Endodermal cell (in vitro differentiated cells): ENCODE results near the gene LEPR. TPM values are rescaled to one million over a fixed set of nuclear protein-coding genes. Genes with fewer than 3 reads are reported as not detected.
A peak's percentile ranks its signal among the peaks of the same experiment; 100 is the strongest.
"Not testable (repeated sequence)": the region's sequence is repeated elsewhere in the genome, so short reads cannot be mapped to it uniquely, and the experiment has no call there.

ENCODE experiments used
- DNase-seq: peaks from one replicate; pipeline ENCODE4 v3.0.0-alpha.2; 2017
- H3K27ac ChIP-seq: 2 replicates; pipeline ENCODE4 v1.5.1; 2013; ENCODE audit warnings: mild to moderate bottlenecking, low read depth, low read length, moderate library complexity
- H3K27me3 ChIP-seq: 2 replicates; pipeline ENCODE4 v1.6.1; 2013; ENCODE audit warnings: mild to moderate bottlenecking, low read length, moderate library complexity; ENCODE audit not compliant: insufficient read depth, control insufficient read depth, poor library complexity, severe bottlenecking
- H3K36me3 ChIP-seq: 2 replicates; pipeline ENCODE4 v1.7.0; 2013; ENCODE audit warnings: mild to moderate bottlenecking, low read length, moderate library complexity; ENCODE audit not compliant: control insufficient read depth, insufficient read depth
- H3K4me1 ChIP-seq: one replicate; pipeline ENCODE4 v1.7.0; 2013; ENCODE audit warnings: low read length; ENCODE audit not compliant: control insufficient read depth, insufficient read depth
- H3K4me3 ChIP-seq: 2 replicates; pipeline ENCODE4 v1.5.1; 2013; ENCODE audit warnings: mild to moderate bottlenecking, low read length, moderate library complexity
- H3K9ac ChIP-seq: 2 replicates; pipeline ENCODE4 v1.6.1; 2013; ENCODE audit warnings: mild to moderate bottlenecking, low read length, moderate library complexity; ENCODE audit not compliant: poor library complexity, severe bottlenecking; ENCODE audit errors: extremely low read depth
- H3K9me3 ChIP-seq: 2 replicates; pipeline ENCODE4 v1.6.1; 2013; ENCODE audit warnings: mild to moderate bottlenecking, low read length, moderate library complexity; ENCODE audit not compliant: control insufficient read depth
- H3K27ac Mint-ChIP-seq: 2 replicates; pipeline ENCODE4 v1.8.0; 2020; ENCODE audit warnings: mixed read lengths
- H3K27me3 Mint-ChIP-seq: 2 replicates; pipeline ENCODE4 v1.8.0; 2021; ENCODE audit warnings: mild to moderate bottlenecking, mixed read lengths; ENCODE audit not compliant: insufficient read depth
- H3K36me3 Mint-ChIP-seq: 2 replicates; pipeline ENCODE4 v1.8.0; 2020; ENCODE audit warnings: low read depth, mixed read lengths
- H3K4me1 Mint-ChIP-seq: 2 replicates; pipeline ENCODE4 v1.8.0; 2020; ENCODE audit warnings: mixed read lengths
- H3K4me3 Mint-ChIP-seq: 2 replicates; pipeline ENCODE4 v1.8.0; 2020; ENCODE audit warnings: mild to moderate bottlenecking, moderate library complexity, mixed read lengths
- H3K9me3 Mint-ChIP-seq: 2 replicates; pipeline ENCODE4 v1.8.0; 2020; ENCODE audit warnings: mild to moderate bottlenecking, mixed read lengths
- CTCF ChIP-seq: fragments of 200-600 bp; sonication (generic); conservative IDR thresholded peaks from 2 replicates; pipeline ENCODE4 v1.5.0; 2021; ENCODE audit warnings: antibody characterized with exemption, mild to moderate bottlenecking
- WGBS, 2 experiments: methylation state at CpG; one replicate each; pipeline versions ENCODE4 v1.1.5 to v1.1.7; 2013; ENCODE audit warnings: missing lambda C conversion rate in 2 of 2, mixed read lengths in 1 of 2; ENCODE audit not compliant: insufficient coverage in 1 of 2, insufficient read length in 1 of 2; 5-methylcytosine and 5-hydroxymethylcytosine counted together
- total RNA-seq, 2 donors: library from RNA; stranded (reverse); fragmentation: NEBNext Ultra II Directional in 1 of 2; extraction: Animal tissue kit (Norgen Biotek cat#: 25700) in 1 of 2; gene quantifications; 2 replicates in 1 of 2; 3 replicates in 1 of 2; pipeline ENCODE4 v1.2.1, GENCODE V29; 2021

Gene LEPR
- total RNA-seq, 2 donors from 2014 or later: 7.2 to 11.1 TPM

GRCh38 chr1:65458730-65459396, 38.4 kb downstream of the LEPR start:
- 82 to 88% methylated on average over 1 to 2 of the region's 2 CpGs for WGBS, 2 experiments
- peaks cover 10% of the 10 kb centered on the region for H3K4me1 Mint-ChIP-seq
- H3K36me3 Mint-ChIP-seq: peaks cover 11% of the 10 kb centered on the region

DNA sequence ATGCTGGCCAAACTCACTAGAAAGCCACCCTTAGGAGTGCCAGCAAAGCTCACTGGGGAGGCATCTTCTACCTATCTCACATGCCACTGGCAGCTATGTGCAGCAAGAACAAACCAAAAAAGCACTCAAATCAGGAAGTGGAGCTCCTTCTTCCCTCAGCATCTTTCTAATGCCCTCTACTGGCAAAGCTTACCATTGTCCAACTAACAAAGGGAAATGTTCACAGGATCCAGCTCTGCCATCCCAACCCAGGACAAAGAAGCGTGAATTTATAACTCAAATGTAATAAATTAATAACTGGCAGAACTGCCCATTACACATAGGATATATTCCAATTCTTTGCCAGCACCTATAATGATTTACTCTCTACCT, 38.9 kb downstream of the LEPR start:
- Mint-ChIP-seq H3K36me3 (peaks cover 10% of the 10 kb centered on the region), H3K4me1 (peaks cover 10% of the 10 kb centered on the region), H3K9me3 (peaks cover 32% of the 10 kb centered on the region), H3K27ac (no peak overlapping the region), H3K27me3 (no peaks in the 10 kb centered on the region), H3K4me3 (no peak overlapping the region)
- Histone ChIP-seq H3K36me3 (no peaks in the 10 kb centered on the region), H3K27me3 (no peaks in the 10 kb centered on the region), H3K4me3 (no peak overlapping the region), H3K27ac (no peak overlapping the region), H3K9me3 (peaks cover 8% of the 10 kb centered on the region), H3K4me1 (peaks cover 6% of the 10 kb centered on the region), H3K9ac (no peak overlapping the region)
- DNase-seq: peak; percentile 59
- 83 to 89% methylated on average over 1 of the region's 1 CpG for WGBS, 2 experiments
- peak; percentile 78 for TF ChIP-seq CTCF

More at GRCh38 chr1:65458730-65459396, 38.4 kb downstream of the LEPR start:
- Histone ChIP-seq H3K4me3 (no peak overlapping the region), H3K36me3 (no peaks in the 10 kb centered on the region), H3K27ac (no peak overlapping the region), H3K9ac (no peak overlapping the region), H3K4me1 (peaks cover 6% of the 10 kb centered on the region), H3K27me3 (no peaks in the 10 kb centered on the region), H3K9me3 (peaks cover 8% of the 10 kb centered on the region)
- peaks cover 33% of the 10 kb centered on the region for H3K9me3 Mint-ChIP-seq
- H3K27me3 Mint-ChIP-seq: no peaks in the 10 kb centered on the region
- H3K27ac Mint-ChIP-seq: no peak overlapping the region
- TF ChIP-seq CTCF: no peak
- DNase-seq: no peak
- H3K4me3 Mint-ChIP-seq: no peak overlapping the region

GRCh38 chr1:65465837-65466236, 45.4 kb downstream of the LEPR start:
- not testable (repeated sequence) for H3K4me3 Mint-ChIP-seq, H3K4me1 ChIP-seq, H3K36me3 ChIP-seq, H3K4me1 Mint-ChIP-seq, H3K27me3 ChIP-seq, H3K36me3 Mint-ChIP-seq, H3K4me3 ChIP-seq, H3K9ac ChIP-seq, H3K27ac Mint-ChIP-seq, H3K27me3 Mint-ChIP-seq, DNase-seq, H3K27ac ChIP-seq, H3K9me3 ChIP-seq
- H3K9me3 Mint-ChIP-seq: peaks cover 17% of the 10 kb centered on the region
- 77 to 86% methylated on average over 1 of the region's 1 CpG for WGBS, 2 experiments

DNA sequence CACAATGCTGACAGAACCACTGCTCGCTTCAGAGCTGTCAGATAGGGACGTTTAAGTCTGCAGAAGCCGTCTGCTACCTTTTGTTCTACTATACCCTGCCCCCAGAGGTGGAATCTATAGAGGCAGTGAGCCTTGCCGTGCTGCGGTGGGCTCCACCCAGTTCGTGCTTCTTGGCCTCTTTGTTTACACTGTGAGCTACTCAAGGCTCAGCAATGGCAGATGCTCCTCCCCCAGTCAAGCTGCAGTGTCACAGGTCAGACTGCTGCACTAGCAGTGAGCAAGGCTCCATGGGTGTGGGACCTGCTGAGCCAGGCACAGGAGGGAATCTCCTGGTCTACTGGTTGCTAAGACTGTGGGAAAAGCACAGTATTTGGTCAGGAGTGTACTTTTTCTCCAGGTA, 47.1 kb downstream of the LEPR start:
- H3K27ac ChIP-seq: no peak overlapping the region
- no peak overlapping the region for H3K9ac ChIP-seq
- no peaks in the 10 kb centered on the region for H3K36me3 ChIP-seq
- Mint-ChIP-seq H3K36me3 (no peaks in the 10 kb centered on the region), H3K27ac (no peak overlapping the region), H3K4me1 (peaks cover 13% of the 10 kb centered on the region), H3K9me3 (peaks cover 13% of the 10 kb centered on the region), H3K4me3 (peak overlapping the region; percentile 18), H3K27me3 (no peaks in the 10 kb centered on the region)
- TF ChIP-seq CTCF: peak; percentile 64
- H3K27me3 ChIP-seq: no peaks in the 10 kb centered on the region
- WGBS, 2 experiments: 25 to 39% methylated on average over 5 to 6 of the region's 6 CpGs
- H3K4me1 ChIP-seq: peaks cover 5% of the 10 kb centered on the region
- peak; percentile 93 for DNase-seq
- H3K9me3 ChIP-seq: no peaks in the 10 kb centered on the region
- peak overlapping the region; percentile 46 for H3K4me3 ChIP-seq
